Thoracic aorta (tissue), 2 donors: ENCODE data around the gene MAPK4. TPM values are rescaled to one million over a fixed set of nuclear protein-coding genes. Genes with fewer than 3 reads are reported as not detected.

Source experiments
- ATAC-seq: fragments of 150-250 bp; one replicate; pipeline ENCODE4 v1.8.0; 2017; ENCODE audit warnings: low read depth; ENCODE audit not compliant: insufficient number of reproducible peaks, low FRiP score
- DNase-seq: peaks from one replicate; pipeline ENCODE4 v3.0.0-alpha.2; 2020; ENCODE audit warnings: low spot score
- H3K27ac ChIP-seq, 2 donors: fragments of 200-600 bp; sonication (generic); 1 replicate in 1 of 2; 2 replicates in 1 of 2; pipeline ENCODE4 v1.5.1; 2016; ENCODE audit warnings: mild to moderate bottlenecking in 2 of 2, moderate library complexity in 2 of 2
- H3K27me3 ChIP-seq: fragments of 200-600 bp; sonication (generic); replicated peaks from 2 replicates; pipeline ENCODE4 v1.6.0; 2016; ENCODE audit warnings: mild to moderate bottlenecking; ENCODE audit not compliant: insufficient read depth
- H3K36me3 ChIP-seq: fragments of 200-600 bp; sonication (generic); one replicate; pipeline ENCODE4 v1.5.1; 2016
- H3K4me1 ChIP-seq, 2 donors: fragments of 200-600 bp; sonication (generic); 1 replicate in 1 of 2; 2 replicates in 1 of 2; pipeline versions ENCODE4 v1.5.1 to v1.6.0; 2016; ENCODE audit warnings: low read depth in 2 of 2, mild to moderate bottlenecking in 1 of 2; ENCODE audit not compliant: control insufficient read depth in 1 of 2
- H3K4me3 ChIP-seq: fragments of 200-600 bp; sonication (generic); 2 replicates; pipeline ENCODE4 v1.5.1; 2016; ENCODE audit warnings: mild to moderate bottlenecking
- H3K9me3 ChIP-seq: fragments of 200-600 bp; sonication (generic); 2 replicates; pipeline ENCODE4 v1.5.1; 2016
- CTCF ChIP-seq: fragments of 200-600 bp; sonication (generic); IDR thresholded peaks from one replicate; pipeline ENCODE4 v1.5.1; 2019; ENCODE audit warnings: antibody characterized with exemption
- total RNA-seq, 2 donors: library from RNA; depleted of rRNA; stranded (reverse); fragments of >200 nt; gene quantifications; one replicate each; pipeline versions ENCODE4 v1.1.0 to v1.2.3, GENCODE V29; 2016

The MAPK4 gene
- total RNA-seq, 2 donors from 2014 or later = 1.5 to 4.0 TPM

- Histone ChIP-seq H3K4me1 (peaks cover 0 to 13% of the 10 kb centered on the region in 2 donors), H3K4me3 (no peak overlapping the region), H3K27ac (no peak overlapping the region), H3K27me3 (no peaks in the 10 kb centered on the region), H3K9me3 (no peaks in the 10 kb centered on the region), H3K36me3 (no peaks in the 10 kb centered on the region)
- no peak for TF ChIP-seq CTCF
- ATAC-seq (no peak), DNase-seq (no peak)
Measured at GRCh38 chr18:50579061-50579774, 19.3 kb downstream of the MAPK4 start.

GRCh38 chr18:50581517-50581916 is 21.6 kb downstream of the MAPK4 start:
- Histone ChIP-seq H3K27ac (no peak overlapping the region), H3K36me3 (no peaks in the 10 kb centered on the region), H3K27me3 (no peaks in the 10 kb centered on the region), H3K4me1 (peaks cover 0 to 13% of the 10 kb centered on the region in 2 donors), H3K9me3 (no peaks in the 10 kb centered on the region), H3K4me3 (no peak overlapping the region)
- no peak for ATAC-seq
- no peak for TF ChIP-seq CTCF
- no peak for DNase-seq

GRCh38 chr18:50582500-50582899 is 22.6 kb downstream of the MAPK4 start:
- ATAC-seq = no peak

GRCh38 chr18:50586710-50587109 is 26.8 kb downstream of the MAPK4 start:
- Histone ChIP-seq H3K27ac (no peak overlapping the region), H3K9me3 (peaks cover 5% of the 10 kb centered on the region), H3K36me3 (no peaks in the 10 kb centered on the region), H3K27me3 (no peaks in the 10 kb centered on the region), H3K4me1 (peaks cover 0 to 5% of the 10 kb centered on the region in 2 donors), H3K4me3 (no peak overlapping the region)
- no peak for ATAC-seq
- no peak for DNase-seq
- TF ChIP-seq CTCF = no peak

More at GRCh38 chr18:50582500-50582899, 22.6 kb downstream of the MAPK4 start:
- no peak for TF ChIP-seq CTCF
- H3K4me3 ChIP-seq = no peak overlapping the region
- no peaks in the 10 kb centered on the region for H3K36me3 ChIP-seq
- DNase-seq = no peak
- no peak overlapping the region for H3K27ac ChIP-seq
- H3K4me1 ChIP-seq = peaks cover 0 to 13% of the 10 kb centered on the region in 2 donors
- no peaks in the 10 kb centered on the region for H3K27me3 ChIP-seq
- no peaks in the 10 kb centered on the region for H3K9me3 ChIP-seq

GRCh38 chr18:50590593-50590992 is 30.7 kb downstream of the MAPK4 start:
- no peaks in the 10 kb centered on the region for H3K36me3 ChIP-seq
- ATAC-seq = no peak
- no peak for TF ChIP-seq CTCF
- H3K27ac ChIP-seq = no peak overlapping the region
- DNase-seq = no peak
- peaks cover 7% of the 10 kb centered on the region for H3K9me3 ChIP-seq
- peaks cover 0 to 3% of the 10 kb centered on the region in 2 donors for H3K4me1 ChIP-seq
- no peak overlapping the region for H3K4me3 ChIP-seq
- H3K27me3 ChIP-seq = no peaks in the 10 kb centered on the region
